NB4 (cell line): ENCODE data around the gene RNF214.

Experiments used
- DNase-seq: peaks from one replicate; pipeline ENCODE4 v3.0.0; 2010; ENCODE audit warnings: low read depth
- H3K4me3 ChIP-seq: one replicate; pipeline ENCODE4 v1.5.1; 2011; ENCODE audit warnings: mild to moderate bottlenecking, low read depth, low read length, moderate library complexity
- CTCF ChIP-seq: IDR thresholded peaks from one replicate; pipeline ENCODE4 v1.5.1; 2012; ENCODE audit warnings: low read depth, low read length
- MAX ChIP-seq: IDR thresholded peaks from 2 replicates; pipeline ENCODE4 v1.6.1; 2011; ENCODE audit warnings: low read depth, low read length
- MYC ChIP-seq: IDR thresholded peaks from 2 replicates; pipeline ENCODE4 v1.6.1; 2011; ENCODE audit warnings: low read depth, low read length
- POLR2A ChIP-seq: IDR thresholded peaks from 2 replicates; pipeline ENCODE4 v1.6.1; 2011; ENCODE audit warnings: mild to moderate bottlenecking; ENCODE audit not compliant: insufficient read length; ENCODE audit errors: extremely low read depth

Gene RNF214

GRCh38 chr11:117219455-117219854 lies 13.0 kb upstream of the RNF214 start:
- no peak for DNase-seq
- no peak for TF ChIP-seq MAX
- TF ChIP-seq CTCF = no peak
- TF ChIP-seq POLR2A = no peak
- TF ChIP-seq MYC = no peak

GRCh38 chr11:117219995-117220394 lies 12.5 kb upstream of the RNF214 start:
- TF ChIP-seq MYC (no peak), MAX (no peak), CTCF (no peak), POLR2A (no peak)
- DNase-seq = no peak
- no peak overlapping the region for H3K4me3 ChIP-seq

More at GRCh38 chr11:117219455-117219854, 13.0 kb upstream of the RNF214 start:
- no peak overlapping the region for H3K4me3 ChIP-seq

GRCh38 chr11:117220568-117220967 lies 11.9 kb upstream of the RNF214 start:
- no peak for TF ChIP-seq MAX
- no peak for TF ChIP-seq MYC
- TF ChIP-seq CTCF = no peak
- no peak for DNase-seq
- H3K4me3 ChIP-seq = no peak overlapping the region

- H3K4me3 ChIP-seq = no peak overlapping the region
- TF ChIP-seq MYC (no peak), POLR2A (no peak), MAX (no peak)
- DNase-seq = no peak
Measured at GRCh38 chr11:117220999-117221774, 11.3 kb upstream of the RNF214 start.

GRCh38 chr11:117221775-117222517 lies 10.5 kb upstream of the RNF214 start:
- no peak overlapping the region for H3K4me3 ChIP-seq
- DNase-seq = no peak
- no peak for TF ChIP-seq MAX
- TF ChIP-seq CTCF = no peak
- no peak for TF ChIP-seq POLR2A
- no peak for TF ChIP-seq MYC

GRCh38 chr11:117222991-117223740 lies 9.3 kb upstream of the RNF214 start:
- H3K4me3 ChIP-seq = no peak overlapping the region
- TF ChIP-seq CTCF (no peak), POLR2A (no peak)
- no peak for DNase-seq
